ENCODE results near the gene SPOPL. TPM values are rescaled to one million over a fixed set of nuclear protein-coding genes. Genes with fewer than 3 reads are reported as not detected.

Gene SPOPL
- total and polyA plus RNA-seq, 8 donors = 3.1 to 60.0 (median 9.6) TPM

- H3K27ac ChIP-seq = no peak overlapping the region
- 91 to 96% (median 93%) methylated on average over 4 of the region's 4 CpGs for WGBS, 5 donors
- no peaks in the 10 kb centered on the region for H3K27me3 ChIP-seq
- TF ChIP-seq EP300 (IDR thresholded peaks at IDR 0.05) (no peak), POLR2A (IDR thresholded peaks at IDR 0.05) (no peak), POLR2AphosphoS5 (IDR thresholded peaks at IDR 0.05) (no peak), CTCF (IDR thresholded peaks at IDR 0.05) (no peak)
- H3K4me1 ChIP-seq = peaks cover 0 to 4% (median 0%) of the 10 kb centered on the region in 4 donors
- peaks cover 0 to 11% (median 4%) of the 10 kb centered on the region in 4 donors for H3K36me3 ChIP-seq
- H3K4me3 ChIP-seq = no peak overlapping the region
- no peaks in the 10 kb centered on the region for H3K9me3 ChIP-seq
- no peak for DNase-seq
- intact Hi-C loops (cut with DNase I; ENCODE audit: low total_unique reads) = no loop called here
Measured at GRCh38 chr2:138493334-138493733, 8.2 kb upstream of the SPOPL start.

GRCh38 chr2:138494265-138494966, 7.2 kb upstream of the SPOPL start:
- TF ChIP-seq CTCF (IDR thresholded peaks at IDR 0.05) = no peak
- no peak for TF ChIP-seq POLR2A (IDR thresholded peaks at IDR 0.05)
- no peak for TF ChIP-seq POLR2AphosphoS5 (IDR thresholded peaks at IDR 0.05)
- no peak for TF ChIP-seq EP300 (IDR thresholded peaks at IDR 0.05)
- no peak for DNase-seq
- intact Hi-C loops (cut with DNase I; ENCODE audit: low total_unique reads) = no loop called here
- Histone ChIP-seq H3K4me1 (peaks cover 0 to 4% (median 0%) of the 10 kb centered on the region in 4 donors), H3K4me3 (no peak overlapping the region), H3K27me3 (no peaks in the 10 kb centered on the region), H3K9me3 (no peaks in the 10 kb centered on the region), H3K36me3 (peaks cover 0 to 11% (median 4%) of the 10 kb centered on the region in 4 donors), H3K27ac (no peak overlapping the region)
- WGBS, 5 donors = 58 to 85% (median 69%) methylated on average over 2 of the region's 2 CpGs

- intact Hi-C loops (cut with DNase I; ENCODE audit: low total_unique reads) = no loop called here
- Histone ChIP-seq H3K4me3 (no peak overlapping the region), H3K27me3 (no peaks in the 10 kb centered on the region), H3K4me1 (peaks cover 2 to 8% (median 4%) of the 10 kb centered on the region in 4 donors), H3K27ac (no peak overlapping the region), H3K9me3 (no peaks in the 10 kb centered on the region), H3K36me3 (peaks cover 0 to 11% (median 4%) of the 10 kb centered on the region in 4 donors)
- no peak for TF ChIP-seq EP300 (IDR thresholded peaks at IDR 0.05)
- no peak for TF ChIP-seq CTCF (IDR thresholded peaks at IDR 0.05)
- no peak for TF ChIP-seq POLR2AphosphoS5 (IDR thresholded peaks at IDR 0.05)
- TF ChIP-seq POLR2A (IDR thresholded peaks at IDR 0.05) = no peak
- DNase-seq = no peak
- WGBS, 5 donors = 87 to 97% (median 93%) methylated on average over 2 of the region's 2 CpGs
Measured at GRCh38 chr2:138495384-138495783, 6.2 kb upstream of the SPOPL start.

GRCh38 chr2:138496096-138496651, 5.4 kb upstream of the SPOPL start:
- Histone ChIP-seq H3K9me3 (no peaks in the 10 kb centered on the region), H3K27ac (no peak overlapping the region), H3K27me3 (no peaks in the 10 kb centered on the region), H3K4me3 (no peak overlapping the region), H3K36me3 (peaks cover 0 to 11% (median 4%) of the 10 kb centered on the region in 4 donors), H3K4me1 (peaks cover 9 to 15% (median 12%) of the 10 kb centered on the region in 4 donors)
- intact Hi-C loops (cut with DNase I; ENCODE audit: low total_unique reads) = no loop called here
- no peak for TF ChIP-seq EP300 (IDR thresholded peaks at IDR 0.05)
- TF ChIP-seq CTCF (IDR thresholded peaks at IDR 0.05) = no peak
- no peak for TF ChIP-seq POLR2A (IDR thresholded peaks at IDR 0.05)
- no peak for TF ChIP-seq POLR2AphosphoS5 (IDR thresholded peaks at IDR 0.05)
- DNase-seq = no peak
- 91 to 96% (median 94%) methylated on average over 4 of the region's 4 CpGs for WGBS, 5 donors
